Measurements from ENCODE around the gene TSHZ3.

TSHZ3 gene

DNA sequence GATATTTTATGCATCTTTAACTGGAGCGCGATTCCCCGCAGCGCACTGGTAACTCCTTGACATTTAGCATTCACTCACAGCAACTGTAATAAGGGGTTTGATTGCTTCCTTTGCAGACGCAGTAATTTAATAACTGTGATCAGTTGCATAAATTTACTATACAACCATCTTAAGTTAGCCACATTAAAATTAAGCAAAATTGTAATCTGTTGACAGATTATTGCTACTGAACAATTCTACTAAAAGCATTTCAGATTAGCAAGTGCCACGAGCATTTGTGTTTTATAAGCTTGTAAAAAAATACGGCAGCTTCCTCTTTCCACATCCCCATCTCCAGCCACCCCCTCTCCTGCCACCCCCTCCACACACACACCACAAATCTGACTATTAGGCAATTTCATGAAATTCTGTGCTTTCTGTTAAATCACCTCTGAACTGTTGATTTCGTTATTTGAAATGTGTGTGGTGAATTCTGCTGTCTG is 44.4 kb downstream of the TSHZ3 start:
- ChIA-PET POLR2A (no interaction called here), CTCF (no interaction called here)
- TF ChIP-seq, protein P1, sequence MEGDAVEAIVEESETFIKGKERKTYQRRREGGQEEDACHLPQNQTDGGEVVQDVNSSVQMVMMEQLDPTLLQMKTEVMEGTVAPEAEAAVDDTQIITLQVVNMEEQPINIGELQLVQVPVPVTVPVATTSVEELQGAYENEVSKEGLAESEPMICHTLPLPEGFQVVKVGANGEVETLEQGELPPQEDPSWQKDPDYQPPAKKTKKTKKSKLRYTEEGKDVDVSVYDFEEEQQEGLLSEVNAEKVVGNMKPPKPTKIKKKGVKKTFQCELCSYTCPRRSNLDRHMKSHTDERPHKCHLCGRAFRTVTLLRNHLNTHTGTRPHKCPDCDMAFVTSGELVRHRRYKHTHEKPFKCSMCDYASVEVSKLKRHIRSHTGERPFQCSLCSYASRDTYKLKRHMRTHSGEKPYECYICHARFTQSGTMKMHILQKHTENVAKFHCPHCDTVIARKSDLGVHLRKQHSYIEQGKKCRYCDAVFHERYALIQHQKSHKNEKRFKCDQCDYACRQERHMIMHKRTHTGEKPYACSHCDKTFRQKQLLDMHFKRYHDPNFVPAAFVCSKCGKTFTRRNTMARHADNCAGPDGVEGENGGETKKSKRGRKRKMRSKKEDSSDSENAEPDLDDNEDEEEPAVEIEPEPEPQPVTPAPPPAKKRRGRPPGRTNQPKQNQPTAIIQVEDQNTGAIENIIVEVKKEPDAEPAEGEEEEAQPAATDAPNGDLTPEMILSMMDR (IDR thresholded peaks at IDR 0.05; ENCODE audit: insufficient read depth, low read length, missing control alignments): no peak
- H3K4me3 ChIP-seq (ENCODE audit: low read depth, low read length): no peak overlapping the region
- DNase-seq (ENCODE audit: low read depth, low spot score): no peak

GRCh38 chr19:31303262-31303815 is 45.9 kb downstream of the TSHZ3 start:
- POLR2A ChIA-PET: no interaction called here
- no peak overlapping the region for H3K4me3 ChIP-seq (ENCODE audit: low read depth, low read length)
- TF ChIP-seq, protein P1 (IDR thresholded peaks at IDR 0.05; ENCODE audit: insufficient read depth, low read length, missing control alignments): no peak
- DNase-seq (ENCODE audit: low read depth, low spot score): no peak
- CTCF ChIA-PET: no interaction called here

GRCh38 chr19:31301306-31301980 is 47.8 kb downstream of the TSHZ3 start:
- no peak for DNase-seq (ENCODE audit: low read depth, low spot score)
- TF ChIP-seq, protein P1 (IDR thresholded peaks at IDR 0.05; ENCODE audit: insufficient read depth, low read length, missing control alignments): no peak
- CTCF ChIA-PET: interaction anchor here (0.7 kb wide), 1 partner anchor 9 kb away, joined by 3 read pairs; no protein-coding TSS in a partner anchor
- no peak overlapping the region for H3K4me3 ChIP-seq (ENCODE audit: low read depth, low read length)
- POLR2A ChIA-PET: no interaction called here

DNA sequence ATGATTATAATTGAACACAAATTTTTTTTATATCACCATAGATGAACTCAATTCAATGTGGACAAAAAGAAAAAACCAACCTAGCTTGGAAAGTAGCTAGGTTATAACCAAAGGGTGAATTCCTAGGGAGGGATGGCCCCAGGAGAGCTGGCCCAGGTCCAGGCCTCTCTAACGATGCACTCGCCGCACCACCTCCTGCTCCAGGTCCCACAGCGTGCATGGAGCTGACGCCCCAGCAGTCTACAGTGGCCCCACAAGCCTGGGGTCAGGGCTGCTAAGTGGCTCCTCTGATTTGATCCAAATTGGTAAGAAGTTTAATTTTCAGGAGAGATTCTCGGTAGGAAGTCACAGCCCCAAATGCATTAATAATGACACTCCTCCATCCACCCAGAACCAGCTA is 48.8 kb downstream of the TSHZ3 start:
- TF ChIP-seq, protein P1 (IDR thresholded peaks at IDR 0.05; ENCODE audit: insufficient read depth, low read length, missing control alignments): no peak
- no peak for DNase-seq (ENCODE audit: low read depth, low spot score)
- ChIA-PET POLR2A (no interaction called here), CTCF (interaction anchor here (1.3 kb wide), 1 partner anchor 10 kb away, joined by 4 read pairs; no protein-coding TSS in a partner anchor)
- H3K4me3 ChIP-seq (ENCODE audit: low read depth, low read length): no peak overlapping the region

DNA sequence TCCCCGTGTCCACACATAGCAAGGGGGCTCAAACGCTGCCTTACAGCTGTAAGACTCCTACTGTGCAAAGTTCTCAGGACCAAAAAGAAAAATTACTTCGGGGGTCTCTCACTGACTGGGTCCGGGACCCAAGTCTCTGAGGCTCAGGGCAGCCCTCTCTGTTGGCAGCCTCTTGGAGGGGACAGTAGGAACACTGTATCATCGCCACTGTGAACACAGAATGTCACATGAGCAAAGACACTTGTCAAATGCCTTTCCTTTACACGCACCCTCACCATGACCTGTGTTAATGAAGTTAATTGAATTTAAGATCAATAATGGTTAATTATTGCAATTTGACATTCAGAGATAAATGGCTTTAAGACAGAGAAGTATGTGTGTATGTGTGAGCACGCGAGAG is 49.6 kb downstream of the TSHZ3 start:
- ChIA-PET POLR2A (no interaction called here), CTCF (interaction anchor here (1.3 kb wide), 1 partner anchor 10 kb away, joined by 4 read pairs; no protein-coding TSS in a partner anchor)
- TF ChIP-seq, protein P1 (IDR thresholded peaks at IDR 0.05; ENCODE audit: insufficient read depth, low read length, missing control alignments): no peak
- no peak overlapping the region for H3K4me3 ChIP-seq (ENCODE audit: low read depth, low read length)
- DNase-seq (ENCODE audit: low read depth, low spot score): no peak

DNA sequence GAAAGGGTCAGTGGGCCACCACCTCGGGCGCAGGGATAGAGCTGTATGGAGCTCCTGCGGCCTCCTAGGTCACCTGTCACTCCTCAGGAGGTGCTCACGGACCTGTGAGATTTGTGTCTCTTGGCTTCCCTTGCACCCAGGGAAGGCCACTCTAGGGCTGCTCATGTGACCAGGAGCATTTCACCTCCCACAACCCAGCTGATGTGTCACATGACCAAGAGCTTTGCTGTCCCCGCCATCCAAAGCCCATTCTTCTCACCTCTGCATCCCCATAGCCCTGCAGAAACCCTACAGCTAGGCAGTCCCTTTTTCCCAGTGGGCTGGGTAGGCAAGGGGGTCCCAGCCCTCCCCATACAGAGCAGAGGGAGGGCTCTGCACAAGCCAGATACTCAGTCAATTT is 51.2 kb downstream of the TSHZ3 start:
- no peak overlapping the region for H3K4me3 ChIP-seq (ENCODE audit: low read depth, low read length)
- CTCF ChIA-PET: no interaction called here
- DNase-seq (ENCODE audit: low read depth, low spot score): no peak
- POLR2A ChIA-PET: no interaction called here
- TF ChIP-seq, protein P1 (IDR thresholded peaks at IDR 0.05; ENCODE audit: insufficient read depth, low read length, missing control alignments): no peak

Measured in AG04449 (cell line).